Measurements from ENCODE around the gene MED29. TPM values are rescaled to one million over a fixed set of nuclear protein-coding genes. Genes with fewer than 3 reads are reported as not detected.

MED29 gene
- total RNA-seq, 1 donor from 2014 or later: 39.2 TPM

GRCh38 chr19:39408392-39409207 lies 17.4 kb downstream of the MED29 start:
- no peak for DNase-seq (ENCODE audit: low spot score in 2 of 2, unreplicated experiment in 2 of 2)

DNA sequence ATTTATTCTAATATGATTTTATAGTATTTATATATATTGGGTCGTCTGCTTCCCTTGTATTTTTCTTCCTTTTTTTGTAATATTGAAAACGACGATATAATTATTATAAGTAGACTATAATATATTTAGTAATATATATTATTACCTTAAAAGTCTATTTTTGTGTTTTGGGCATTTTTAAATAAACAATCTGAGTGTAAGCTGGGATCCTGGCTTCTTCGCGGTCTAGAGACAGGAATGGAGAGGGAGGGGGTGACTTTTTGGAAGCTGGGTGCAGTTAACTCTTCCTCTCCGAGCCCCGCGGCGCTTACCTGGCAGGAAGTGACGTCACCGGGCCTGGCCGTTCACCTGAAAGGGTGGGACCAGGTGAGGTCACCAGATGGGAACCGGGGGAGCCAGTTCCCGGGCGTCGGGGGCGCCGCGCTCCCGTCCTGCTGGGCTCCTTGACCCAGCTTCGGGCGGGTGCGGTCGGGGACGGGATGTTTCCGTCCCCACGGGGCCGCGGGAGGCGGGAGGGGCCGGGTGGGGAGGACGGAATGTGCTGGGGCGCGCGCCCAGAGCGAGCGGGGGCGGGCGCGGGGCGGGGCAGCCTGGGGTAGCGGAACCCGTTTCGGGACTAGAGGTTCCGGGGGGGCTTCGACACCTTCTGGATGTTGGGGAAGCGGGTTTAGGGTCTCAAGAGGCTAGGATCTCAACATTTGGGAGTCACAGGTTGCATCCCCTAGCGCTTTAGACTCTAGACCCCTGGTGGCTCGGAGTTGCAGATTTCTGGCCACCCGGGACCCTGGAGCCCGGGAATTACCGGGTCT lies 18.2 kb downstream of the MED29 start:
- Mint-ChIP-seq H3K9me3 (no peaks in the 10 kb centered on the region), H3K27ac (peak overlapping the region; percentile 99), H3K27me3 (ENCODE audit: low read depth) (peaks cover 1% of the 10 kb centered on the region), H3K4me1 (peaks cover 42% of the 10 kb centered on the region), H3K4me3 (peak overlapping the region; percentile 94), H3K36me3 (peaks cover 4% of the 10 kb centered on the region)
- peak; percentile 10 for TF ChIP-seq CTCF (IDR thresholded peaks at IDR 0.05; ENCODE audit: unreplicated experiment)
- DNase-seq (ENCODE audit: low spot score in 2 of 2, unreplicated experiment in 2 of 2): peak; percentile 70 to 81

More at GRCh38 chr19:39408392-39409207, 17.4 kb downstream of the MED29 start:
- Mint-ChIP-seq H3K4me3 (peak overlapping the region; percentile 91), H3K9me3 (no peaks in the 10 kb centered on the region), H3K27me3 (ENCODE audit: low read depth) (peaks cover 1% of the 10 kb centered on the region), H3K4me1 (peaks cover 41% of the 10 kb centered on the region), H3K36me3 (peaks cover 4% of the 10 kb centered on the region), H3K27ac (peak overlapping the region; percentile 99)
- TF ChIP-seq CTCF (IDR thresholded peaks at IDR 0.05; ENCODE audit: unreplicated experiment): no peak

DNA sequence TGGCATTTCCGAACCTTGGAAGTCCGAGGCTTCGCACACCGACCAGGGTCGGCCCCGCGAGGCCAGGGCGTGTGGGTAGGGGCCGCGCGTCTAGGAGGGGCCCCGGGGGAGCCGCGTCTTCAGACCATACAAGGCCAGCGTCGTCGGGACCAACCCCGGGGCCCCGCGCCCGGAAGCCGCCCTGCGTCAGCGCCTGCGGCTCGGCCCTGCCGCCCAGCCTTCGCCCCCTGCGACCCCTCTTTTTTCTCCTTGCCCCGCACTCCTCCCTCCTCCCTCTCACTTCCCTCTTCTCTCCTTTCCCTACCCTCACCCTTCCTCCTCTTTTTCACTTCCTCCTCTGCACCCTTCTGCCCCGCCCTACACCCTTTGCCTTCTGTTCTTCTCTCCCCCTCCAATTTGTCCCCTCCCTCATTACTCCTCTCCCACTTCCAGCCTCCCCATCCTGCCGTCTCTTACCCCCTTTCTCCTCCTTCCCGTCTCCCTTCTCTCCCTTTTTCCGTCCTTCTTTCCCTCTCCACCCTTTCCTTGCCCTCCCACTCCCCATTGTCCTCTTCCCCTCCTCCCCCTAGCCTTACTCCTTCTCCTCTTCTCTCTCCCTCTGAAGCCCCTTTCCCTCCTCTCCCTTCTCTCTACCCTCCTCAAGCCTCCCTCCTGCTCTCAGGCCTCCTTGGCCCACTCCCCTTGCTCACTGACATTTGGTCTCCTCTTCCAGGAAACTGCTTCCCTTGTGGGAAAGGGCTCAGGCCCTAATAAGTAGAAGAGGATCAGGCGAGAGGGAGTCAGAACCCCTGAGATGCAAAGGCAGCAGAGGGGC lies 19.0 kb downstream of the MED29 start:
- Mint-ChIP-seq H3K4me3 (peak overlapping the region; percentile 94), H3K27me3 (ENCODE audit: low read depth) (peaks cover 1% of the 10 kb centered on the region), H3K27ac (peak overlapping the region; percentile 87), H3K36me3 (peaks cover 4% of the 10 kb centered on the region), H3K9me3 (no peaks in the 10 kb centered on the region), H3K4me1 (peaks cover 50% of the 10 kb centered on the region)
- TF ChIP-seq CTCF (IDR thresholded peaks at IDR 0.05; ENCODE audit: unreplicated experiment): no peak
- DNase-seq (ENCODE audit: low spot score in 2 of 2, unreplicated experiment in 2 of 2): no peak

- H3K27me3 Mint-ChIP-seq (ENCODE audit: low read depth): peaks cover 1% of the 10 kb centered on the region
- no peak for TF ChIP-seq CTCF (IDR thresholded peaks at IDR 0.05; ENCODE audit: unreplicated experiment)
- peaks cover 54% of the 10 kb centered on the region for H3K4me1 Mint-ChIP-seq
- no peak for DNase-seq (ENCODE audit: low spot score in 2 of 2, unreplicated experiment in 2 of 2)
- H3K36me3 Mint-ChIP-seq: peaks cover 4% of the 10 kb centered on the region
- H3K27ac Mint-ChIP-seq: peak overlapping the region; percentile 87
- H3K9me3 Mint-ChIP-seq: no peaks in the 10 kb centered on the region
- H3K4me3 Mint-ChIP-seq: peak overlapping the region; percentile 94
Measured at GRCh38 chr19:39410831-39411080, 19.6 kb downstream of the MED29 start.

DNA sequence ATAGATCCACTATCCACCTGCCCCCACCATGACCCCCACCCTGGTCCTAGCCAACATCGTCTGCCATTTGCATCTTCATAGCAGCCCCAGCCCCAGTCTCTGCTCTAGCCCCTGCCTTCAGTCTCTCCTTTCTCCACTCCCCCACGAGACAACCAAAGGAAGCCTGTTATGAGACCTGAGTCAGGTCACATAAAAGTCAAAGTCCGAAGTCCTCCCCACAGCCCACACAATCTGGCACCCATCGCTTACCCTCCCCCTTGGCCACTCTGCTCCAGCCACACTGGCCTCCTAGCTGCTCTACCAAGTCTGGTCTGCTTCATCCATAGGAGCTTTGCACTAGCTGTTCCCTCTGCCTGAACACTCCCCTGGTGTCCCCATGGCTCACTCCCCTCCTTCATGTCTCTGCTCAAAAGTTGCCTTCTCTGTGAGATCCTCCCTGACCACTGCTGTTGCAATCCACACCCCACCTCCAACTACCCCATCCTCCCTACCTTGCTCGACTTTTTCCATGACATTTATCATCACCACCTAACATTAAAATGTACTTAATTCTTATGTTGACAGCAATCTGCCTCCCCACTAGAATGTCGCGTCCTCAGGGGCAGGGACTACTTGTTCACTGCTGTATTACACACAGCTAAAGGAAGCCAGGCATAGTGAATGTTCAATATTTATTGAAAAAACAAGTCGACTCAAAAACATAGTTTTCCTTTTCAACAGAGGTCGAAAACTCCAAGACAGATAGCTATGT lies 20.1 kb downstream of the MED29 start:
- no peaks in the 10 kb centered on the region for H3K9me3 Mint-ChIP-seq
- peaks cover 4% of the 10 kb centered on the region for H3K36me3 Mint-ChIP-seq
- no peak for DNase-seq (ENCODE audit: low spot score in 2 of 2, unreplicated experiment in 2 of 2)
- peaks cover 51% of the 10 kb centered on the region for H3K4me1 Mint-ChIP-seq
- no peak for TF ChIP-seq CTCF (IDR thresholded peaks at IDR 0.05; ENCODE audit: unreplicated experiment)
- H3K4me3 Mint-ChIP-seq: peak overlapping the region; percentile 94
- peak overlapping the region; percentile 87 for H3K27ac Mint-ChIP-seq
- H3K27me3 Mint-ChIP-seq (ENCODE audit: low read depth): peaks cover 1% of the 10 kb centered on the region
